Posterior vena cava (tissue), 2 donors: Measurements from ENCODE around the gene CCT8L2. TPM values are rescaled to one million over a fixed set of nuclear protein-coding genes. Genes with fewer than 3 reads are reported as not detected.
"Not testable (repeated sequence)": the region's sequence is repeated elsewhere in the genome, so short reads cannot be mapped to it uniquely, and the experiment has no call there.

Experiments
- DNase-seq: peaks from one replicate; pipeline ENCODE4 v3.0.0-alpha.2; 2020; ENCODE audit warnings: low spot score
- intact Hi-C, 2 donors: fragments of 100-400 bp; cut with DNase I; formaldehyde crosslinking; loops; one replicate each; pipeline versions ENCODE4 v1.14.1 to v1.14.2; 2022 to 2023
- long read RNA-seq, 2 donors: library from polyadenylated mRNA; unstranded; transcript quantifications; one replicate each; pipeline ENCODE4 v2.0.0, GENCODE V29; 2020 to 2021
- total RNA-seq, 2 donors: library from RNA; stranded (reverse); fragmentation: NEBNext Ultra II Directional; extraction: Animal tissue kit (Norgen Biotek cat#: 25700); gene quantifications; one replicate each; pipeline ENCODE4 v1.2.1, GENCODE V29; 2021
- donor health status: DM: yes; HTN: yes; CAD: no.
- donor health status: DM: yes; HTN: yes; CAD: no.

CCT8L2 gene, protein sequence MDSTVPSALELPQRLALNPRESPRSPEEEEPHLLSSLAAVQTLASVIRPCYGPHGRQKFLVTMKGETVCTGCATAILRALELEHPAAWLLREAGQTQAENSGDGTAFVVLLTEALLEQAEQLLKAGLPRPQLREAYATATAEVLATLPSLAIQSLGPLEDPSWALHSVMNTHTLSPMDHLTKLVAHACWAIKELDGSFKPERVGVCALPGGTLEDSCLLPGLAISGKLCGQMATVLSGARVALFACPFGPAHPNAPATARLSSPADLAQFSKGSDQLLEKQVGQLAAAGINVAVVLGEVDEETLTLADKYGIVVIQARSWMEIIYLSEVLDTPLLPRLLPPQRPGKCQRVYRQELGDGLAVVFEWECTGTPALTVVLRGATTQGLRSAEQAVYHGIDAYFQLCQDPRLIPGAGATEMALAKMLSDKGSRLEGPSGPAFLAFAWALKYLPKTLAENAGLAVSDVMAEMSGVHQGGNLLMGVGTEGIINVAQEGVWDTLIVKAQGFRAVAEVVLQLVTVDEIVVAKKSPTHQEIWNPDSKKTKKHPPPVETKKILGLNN
- not detected for total RNA-seq
- long read RNA-seq, donor 1: 0 reads
- long read RNA-seq, donor 2: 0 reads

DNA sequence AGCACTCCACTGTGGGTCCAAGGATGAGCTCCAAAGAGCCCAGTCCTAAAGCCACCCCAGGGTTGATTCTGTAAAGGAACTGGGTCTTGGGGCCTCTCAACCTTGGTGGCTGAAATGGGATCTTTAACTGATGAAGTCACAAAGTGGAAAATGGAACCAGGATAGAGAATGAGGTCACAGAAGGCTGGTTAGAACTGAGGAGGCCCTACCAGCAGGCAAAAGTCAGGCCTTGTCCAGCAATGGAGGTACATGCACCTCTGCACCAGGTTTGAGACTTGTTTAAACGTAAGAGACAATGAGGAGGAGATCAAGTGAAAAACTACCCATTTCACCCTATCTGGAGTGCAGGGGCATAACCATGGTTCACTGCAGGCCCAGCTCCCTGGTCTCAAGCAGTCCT lies at the start of gene CCT8L2:
Gene CCT8L2 (minus strand): TSS at position 101 of the 400 bp plus-strand sequence. CDS start 260 bp downstream, outside the sequence.
- DNase-seq, intact Hi-C loops: not testable (repeated sequence)

DNA sequence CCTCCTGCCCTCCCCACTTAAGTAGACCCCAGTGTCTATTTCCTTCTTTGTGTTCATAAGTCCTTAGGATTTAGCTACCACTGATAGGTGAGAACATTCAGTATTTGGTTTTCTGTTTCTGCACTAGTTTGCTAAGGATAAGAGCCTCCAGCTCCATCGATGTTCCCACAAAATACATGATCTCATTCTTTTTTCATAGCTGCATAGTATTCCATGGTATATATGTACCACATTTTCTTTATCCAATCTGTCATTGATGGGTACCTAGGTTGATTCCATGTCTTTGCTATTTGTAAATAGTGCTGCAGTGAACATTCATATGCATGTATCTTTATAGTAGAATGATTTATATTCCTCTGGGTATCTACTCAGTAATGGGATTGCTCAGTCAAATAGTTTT lies 42.8 kb upstream of the CCT8L2 start:
- intact Hi-C loops, DNase-seq: not testable (repeated sequence)

DNA sequence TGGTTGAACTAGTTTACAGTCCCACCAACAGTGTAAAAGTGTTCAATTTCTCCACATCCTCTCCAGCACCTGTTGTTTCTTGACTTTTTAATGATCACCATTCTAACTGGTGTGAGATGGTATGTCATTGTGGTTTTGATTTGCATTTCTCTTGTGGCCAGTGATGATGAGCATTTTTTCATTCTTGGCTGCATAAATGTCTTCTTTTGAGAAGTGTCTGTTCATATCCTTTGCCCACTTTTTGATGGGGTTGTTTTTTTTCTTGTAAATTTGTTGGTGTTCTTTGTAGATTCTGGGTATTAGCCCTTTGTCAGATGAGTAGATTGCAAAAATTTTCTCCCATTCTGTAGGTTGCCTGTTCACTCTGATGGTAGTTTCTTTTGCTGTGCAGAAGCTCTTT lies 41.5 kb upstream of the CCT8L2 start:
- DNase-seq, intact Hi-C loops: not testable (repeated sequence)

DNA sequence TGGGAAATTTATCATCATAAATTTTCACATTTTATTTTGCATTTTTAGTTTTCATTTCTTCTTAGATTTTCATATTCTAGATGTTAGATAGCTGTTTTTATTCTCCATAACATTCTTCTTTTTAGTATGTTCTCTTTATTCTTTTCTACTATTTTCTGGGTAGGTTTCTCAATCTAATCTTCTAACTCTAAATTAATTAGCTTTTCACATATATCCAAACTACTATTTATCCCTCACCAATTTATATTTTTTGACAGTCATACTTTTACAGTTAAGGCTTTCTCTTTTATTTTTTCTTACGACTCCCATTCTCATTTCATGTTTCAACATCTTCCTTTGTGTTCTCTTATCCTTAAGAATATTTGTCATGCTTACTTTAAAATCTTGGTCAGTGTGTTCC lies 35.9 kb upstream of the CCT8L2 start:
- DNase-seq, intact Hi-C loops: not testable (repeated sequence)

DNA sequence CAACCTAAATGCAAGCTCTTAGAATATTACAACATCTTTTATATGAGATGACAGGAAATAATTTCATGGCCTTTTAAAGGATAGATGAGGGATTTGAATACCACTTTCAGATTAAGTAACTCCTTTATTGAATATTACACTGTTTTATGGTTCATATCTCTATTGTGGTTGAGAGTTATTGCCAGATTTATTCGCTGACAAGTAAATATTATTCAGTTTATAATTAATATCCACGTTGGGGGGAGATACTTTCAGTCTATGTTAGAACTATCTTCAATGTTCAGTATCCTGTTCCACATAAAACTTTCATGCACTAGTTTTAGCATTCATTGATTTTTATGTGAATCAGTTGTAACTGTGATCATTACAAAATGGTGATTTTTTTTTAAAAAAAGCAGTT lies 32.4 kb upstream of the CCT8L2 start:
- intact Hi-C loops, DNase-seq: not testable (repeated sequence)

DNA sequence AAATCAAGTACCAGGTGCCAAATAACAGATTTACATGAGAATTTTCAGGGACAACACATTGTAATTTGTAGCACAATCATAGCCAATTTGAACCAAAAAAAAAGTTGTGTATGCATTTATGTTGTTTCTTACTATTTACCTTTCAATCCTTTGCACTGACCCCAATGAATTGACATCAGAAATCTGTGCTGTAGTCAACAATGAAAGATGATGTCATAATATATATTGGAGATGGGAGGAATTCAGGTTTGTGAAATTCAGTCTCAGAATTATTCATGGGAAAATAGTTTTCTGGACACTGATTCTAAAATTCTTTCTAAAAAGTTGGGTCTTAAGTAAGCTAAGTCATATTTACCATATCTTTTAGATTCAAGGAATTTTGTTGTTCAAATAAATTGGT lies 31.0 kb upstream of the CCT8L2 start:
- intact Hi-C loops, DNase-seq: not testable (repeated sequence)

DNA sequence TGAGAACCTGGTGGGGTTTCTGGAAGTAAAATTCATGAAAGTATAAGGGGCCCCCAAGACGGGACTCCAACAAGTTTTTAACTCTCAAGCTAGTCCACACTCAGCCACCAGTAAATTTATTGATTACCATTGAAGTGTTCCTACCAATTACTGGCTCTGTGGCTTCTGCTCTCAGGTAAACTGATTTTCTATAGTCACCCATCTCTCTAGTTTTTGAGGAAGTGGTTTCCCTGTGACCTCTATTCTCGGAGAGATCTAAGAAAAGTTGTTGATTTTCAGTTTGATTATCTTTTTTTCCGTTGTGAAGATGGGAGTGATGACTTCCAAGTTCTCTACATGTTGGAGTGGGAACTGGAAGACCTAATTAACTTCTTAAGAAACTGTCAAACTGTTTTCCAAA lies 24.9 kb upstream of the CCT8L2 start:
- intact Hi-C loops, DNase-seq: not testable (repeated sequence)

DNA sequence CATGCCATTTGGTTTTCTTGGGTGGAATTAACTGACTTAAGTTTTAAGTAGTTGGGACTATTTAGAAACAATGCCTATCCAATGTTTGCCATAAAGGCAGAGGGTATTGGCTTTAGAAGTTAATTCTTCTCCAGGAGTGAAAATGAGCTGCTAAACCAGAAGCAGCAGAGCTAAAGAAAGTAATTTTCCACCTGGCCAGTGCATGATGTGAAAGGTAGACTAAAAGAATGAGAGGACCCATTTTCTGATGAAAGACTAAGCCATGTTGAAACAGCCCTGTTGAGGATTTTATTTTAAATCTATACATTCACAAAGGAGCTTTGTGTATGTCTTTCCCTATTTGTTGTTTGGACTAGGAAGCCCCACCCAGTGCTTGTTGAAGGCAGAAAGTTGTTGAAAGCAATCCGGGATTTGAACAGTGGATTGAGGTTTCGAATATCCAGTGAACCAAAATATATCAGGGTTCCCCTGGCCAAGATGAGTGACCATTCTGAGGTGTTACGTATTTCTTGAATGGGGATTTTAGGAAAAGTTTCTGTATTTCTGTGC lies 23.9 kb upstream of the CCT8L2 start:
- intact Hi-C loops, DNase-seq: not testable (repeated sequence)

DNA sequence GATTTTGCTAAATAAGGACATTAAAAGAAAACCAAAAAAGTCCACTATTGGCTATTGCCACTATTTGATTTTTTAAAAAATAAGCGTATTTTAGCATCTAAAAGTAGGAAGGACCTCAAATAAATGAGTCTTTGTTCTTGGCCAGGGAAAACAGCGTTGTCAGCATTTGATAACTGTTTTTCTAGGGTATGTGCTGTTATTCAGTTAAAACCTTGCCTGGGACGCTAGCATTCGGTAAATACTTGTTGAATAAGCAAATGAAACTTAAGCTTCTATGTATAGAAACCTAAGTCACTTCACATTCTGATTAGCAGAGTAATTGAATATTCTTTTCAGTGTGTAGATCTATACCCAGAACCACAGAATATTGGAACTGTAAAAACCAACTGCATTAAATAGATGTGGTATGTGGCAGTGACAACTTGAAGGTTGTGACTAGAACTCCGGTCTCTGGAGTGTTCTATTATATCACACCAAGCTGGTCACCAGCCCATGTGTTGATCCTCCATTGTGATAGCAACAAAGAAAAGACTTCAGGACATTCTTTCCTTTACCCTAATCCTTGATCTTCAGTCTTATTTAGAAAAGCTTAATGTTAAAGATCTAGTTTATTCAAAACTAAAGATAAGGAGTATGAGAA lies 23.1 kb upstream of the CCT8L2 start:
- intact Hi-C loops: not testable (repeated sequence)

DNA sequence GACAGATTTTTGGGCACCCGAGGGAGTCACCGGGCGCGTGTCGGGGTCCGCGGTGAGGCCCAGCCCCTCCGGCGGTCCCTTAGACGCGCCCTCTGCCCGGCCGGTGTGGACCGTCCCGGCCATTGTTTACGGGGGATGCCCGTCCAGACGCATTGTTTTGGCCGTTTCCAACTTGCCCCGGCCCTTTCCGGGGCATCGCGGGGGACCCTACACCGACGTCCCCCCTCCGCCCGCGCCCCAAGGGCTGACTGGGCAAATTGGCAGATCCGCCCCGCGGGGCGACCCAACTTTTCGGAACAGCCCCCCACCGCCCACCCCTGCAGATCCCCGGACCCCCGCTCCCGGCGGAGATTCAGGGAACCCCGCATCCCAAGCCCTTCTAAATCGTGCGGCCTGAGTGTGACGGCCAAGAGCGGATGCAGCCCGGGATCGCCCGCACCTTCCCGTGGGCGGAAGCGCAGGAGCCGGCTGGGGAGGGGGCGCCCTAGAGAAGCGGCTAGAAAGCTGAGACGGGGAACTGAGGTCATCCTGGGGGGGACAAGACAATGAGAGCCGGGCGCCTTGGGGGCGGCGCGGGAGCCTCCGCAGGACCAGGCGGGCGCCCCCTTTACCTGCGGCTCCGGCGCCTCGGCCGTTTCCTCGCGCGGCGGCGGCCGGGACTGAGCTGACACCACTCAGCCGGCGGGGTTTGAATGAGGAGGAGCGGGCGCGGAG lies 17.1 kb upstream of the CCT8L2 start:
- intact Hi-C loops: no loop called here
- no peak for DNase-seq

More for the DNA sequence above, 23.1 kb upstream of the CCT8L2 start:
- not testable (repeated sequence) for DNase-seq

DNA sequence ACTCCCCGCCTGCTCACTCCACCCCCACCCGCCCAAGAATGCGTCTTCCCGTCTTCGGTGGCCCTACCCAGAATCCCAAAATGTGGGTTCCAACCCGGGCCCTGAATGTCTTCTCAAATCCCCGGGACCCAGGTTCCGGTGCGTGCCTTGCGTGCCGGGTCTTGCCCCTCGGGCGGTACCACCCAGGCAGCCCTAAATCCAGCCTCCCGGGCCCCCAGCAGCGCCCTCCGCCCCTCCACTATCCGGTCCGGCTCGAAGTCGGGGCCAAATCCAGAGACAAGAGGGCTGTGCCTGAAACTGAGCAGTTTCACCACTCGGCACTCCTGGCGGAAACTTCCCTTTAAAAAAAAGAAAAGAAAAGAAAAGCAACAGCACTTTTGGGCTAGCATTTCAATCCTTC lies 16.3 kb upstream of the CCT8L2 start:
- DNase-seq: no peak
- intact Hi-C loops: no loop called here

DNA sequence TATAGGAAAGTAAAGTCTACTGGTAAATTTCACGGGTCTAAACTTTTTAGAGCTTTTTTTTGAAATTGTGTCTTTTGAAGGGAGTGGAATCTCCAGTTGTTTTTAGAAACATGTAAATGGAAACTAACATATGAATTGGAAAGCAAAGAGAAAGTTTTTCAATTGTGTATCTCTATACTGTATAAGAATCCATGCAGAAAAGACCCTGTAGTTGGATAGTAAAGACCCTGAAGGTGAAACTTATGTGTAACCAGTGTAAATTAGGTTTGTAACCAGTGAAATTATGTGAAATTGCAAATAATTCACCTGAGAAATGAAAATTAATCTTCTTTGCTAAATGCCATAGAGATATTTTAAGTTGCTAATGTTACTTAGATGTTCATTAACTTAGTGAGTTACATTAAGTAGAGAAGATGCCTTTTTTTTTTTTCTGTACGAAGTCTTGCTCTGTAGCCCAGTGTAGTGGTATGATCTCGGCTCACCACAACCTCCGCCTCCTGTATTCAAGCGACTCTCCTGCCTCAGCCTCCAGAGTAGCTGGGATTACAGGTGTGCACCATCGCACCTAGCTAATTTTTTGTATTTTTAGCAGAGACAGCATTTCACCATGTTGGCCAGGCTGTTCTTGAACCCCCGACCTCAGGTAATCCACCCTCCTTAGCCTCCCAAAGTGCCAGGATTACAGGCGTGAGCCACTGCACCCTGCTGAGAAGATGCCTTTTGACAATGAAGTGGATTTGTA lies 11.8 kb upstream of the CCT8L2 start:
- intact Hi-C loops, DNase-seq: not testable (repeated sequence)

DNA sequence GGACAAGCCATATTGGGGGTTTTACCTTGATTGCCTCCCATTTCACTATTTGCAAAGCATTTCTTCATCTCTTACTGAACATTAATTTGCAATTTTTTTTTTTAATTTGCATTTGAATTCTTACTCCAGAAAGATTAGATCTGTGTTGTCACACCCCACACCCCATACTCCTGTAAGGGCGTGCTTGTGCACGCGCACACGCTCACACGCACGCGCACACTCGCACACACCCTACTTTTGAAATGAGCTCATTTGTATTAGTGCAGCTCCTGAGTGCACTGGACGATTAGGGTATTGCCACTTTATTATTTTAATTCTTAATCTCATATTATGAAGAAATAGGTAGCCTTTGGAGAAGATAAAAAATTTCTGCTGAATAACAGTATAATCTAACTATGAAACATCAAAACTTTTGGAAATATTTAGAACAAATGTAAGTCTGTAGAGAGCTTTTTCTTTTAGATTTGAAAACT lies 11.2 kb upstream of the CCT8L2 start:
- intact Hi-C loops, DNase-seq: not testable (repeated sequence)

DNA sequence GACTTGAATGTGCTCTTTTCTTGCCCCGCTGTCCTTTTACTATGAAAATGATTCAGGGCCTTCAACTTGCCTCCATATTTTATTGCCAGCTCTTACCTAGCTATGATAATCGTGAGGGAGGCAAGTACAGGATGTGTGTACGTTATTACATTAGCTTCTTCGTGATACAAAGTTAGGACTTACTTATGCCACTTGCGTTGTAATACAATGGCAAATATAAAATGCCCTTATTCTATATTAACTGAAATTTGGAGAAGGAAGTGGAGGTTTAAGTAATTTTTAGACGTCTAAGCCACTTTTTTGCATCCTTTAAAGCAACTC lies 10.8 kb upstream of the CCT8L2 start:
- no peak for DNase-seq

DNA sequence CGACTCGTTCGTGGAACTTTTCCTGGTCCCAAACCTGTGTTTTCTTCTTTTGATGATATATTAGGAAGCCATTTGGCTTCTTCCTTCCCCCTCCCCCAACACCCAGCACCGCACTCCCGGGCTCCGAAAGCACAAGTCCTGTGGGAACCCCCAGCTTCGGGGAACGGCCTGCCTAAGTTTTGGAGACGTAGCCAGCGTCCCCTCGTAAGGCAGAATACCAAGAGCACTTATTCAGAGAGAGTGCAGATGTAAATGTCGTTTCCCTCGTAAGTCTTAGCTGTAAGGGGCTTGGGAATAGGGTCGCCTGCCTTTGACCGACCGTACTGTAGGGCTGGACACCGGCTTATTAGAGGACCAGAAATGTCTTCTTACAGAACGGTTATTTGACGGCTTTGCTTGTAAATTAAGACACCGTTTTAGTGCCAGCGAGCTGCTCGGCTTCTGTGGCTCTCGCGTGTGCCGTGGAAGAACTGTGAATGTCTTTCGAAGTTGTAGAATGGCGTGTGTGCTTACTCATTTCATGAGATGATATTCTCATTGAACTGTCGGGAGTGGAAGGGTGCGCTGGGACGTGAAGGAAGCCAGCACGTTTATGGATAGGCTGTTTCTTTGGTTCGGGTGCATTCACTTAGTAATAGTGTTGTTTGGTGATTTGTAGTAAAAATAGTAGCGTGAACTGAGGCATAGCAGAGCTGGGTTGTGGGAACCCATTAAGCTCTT lies 10.3 kb upstream of the CCT8L2 start:
- DNase-seq, intact Hi-C loops: not testable (repeated sequence)

More for the DNA sequence above, 10.8 kb upstream of the CCT8L2 start:
- intact Hi-C loops: no loop called here

DNA sequence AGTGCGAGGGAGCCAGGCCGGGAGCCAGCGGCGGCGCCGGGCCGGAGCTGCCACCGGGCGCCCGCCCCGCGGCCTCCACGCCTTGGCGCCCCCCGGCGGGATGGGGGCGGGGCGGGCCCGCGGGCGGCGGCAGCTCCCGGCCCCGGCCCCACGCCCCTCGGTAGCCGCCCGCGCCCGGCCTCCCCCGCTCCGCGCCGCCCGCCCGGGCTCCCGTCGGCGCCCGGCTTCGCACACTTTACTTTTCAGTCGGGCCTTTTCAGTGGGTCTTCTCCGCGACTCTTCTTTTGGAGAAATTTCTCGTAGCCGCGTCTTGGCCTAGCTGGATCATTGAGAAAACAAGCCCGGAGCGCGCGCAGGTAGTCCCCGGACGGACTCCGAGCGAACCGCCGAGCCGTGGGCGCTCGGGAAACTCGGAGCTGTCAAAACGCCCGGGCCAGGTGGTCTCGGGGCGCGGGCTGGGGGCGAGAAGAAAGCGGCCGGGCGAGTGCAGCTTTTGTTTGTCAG lies 9.7 kb upstream of the CCT8L2 start:
- intact Hi-C loops, DNase-seq: not testable (repeated sequence)

DNA sequence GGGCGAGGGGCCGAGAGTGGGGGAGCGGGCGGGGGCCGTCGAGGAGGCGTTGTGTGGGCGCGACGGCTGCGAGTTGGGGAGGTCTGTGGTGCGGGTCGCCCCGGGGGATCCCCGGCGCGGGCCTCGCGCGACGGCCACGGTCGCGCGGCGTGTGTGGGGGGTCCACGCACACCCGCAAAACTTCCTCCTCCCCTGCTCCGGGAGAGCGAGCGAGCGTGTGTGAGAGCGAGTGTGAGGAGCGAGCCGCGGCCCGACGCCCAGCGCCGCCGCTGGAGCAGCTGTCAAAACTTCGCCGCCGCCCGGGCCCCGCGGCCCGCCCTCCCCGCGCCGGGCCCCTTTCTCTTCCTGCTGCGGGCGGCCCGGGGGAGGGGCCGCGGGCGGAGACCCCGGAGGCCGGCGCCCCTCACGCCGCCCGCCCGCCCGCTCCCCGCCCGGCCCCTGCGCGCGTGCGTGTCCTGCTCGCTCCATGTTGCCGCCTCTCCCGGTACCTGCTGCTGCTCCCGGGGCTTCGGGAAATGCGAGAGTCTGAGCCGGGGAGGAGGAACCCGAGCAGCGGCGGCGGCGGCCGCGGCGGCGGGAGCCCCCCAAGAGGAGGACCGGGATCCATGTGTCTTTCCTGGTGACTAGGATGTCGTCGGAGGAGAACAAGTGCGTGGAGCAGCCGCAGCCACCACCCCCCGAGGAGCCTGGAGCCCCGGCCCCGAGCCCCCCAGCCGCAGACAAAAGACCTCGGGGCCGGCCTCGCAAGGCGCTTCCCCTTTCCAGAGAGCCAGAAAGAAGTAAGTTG lies 9.0 kb upstream of the CCT8L2 start:
- DNase-seq: no peak

More for the DNA sequence above, 9.0 kb upstream of the CCT8L2 start:
- intact Hi-C loops: no loop called here
